A549 treated with dexamethasone at 1 μM for 4 hours (cell line): Measurements from ENCODE around the gene PDXDC1. TPM values are rescaled to one million over a fixed set of nuclear protein-coding genes. Genes with fewer than 3 reads are reported as not detected.

Experiments used
- total RNA-seq: library from RNA; stranded (reverse); fragments of 200-300 nt; extraction: Qiagen RNA extraction; gene quantifications from 5 replicates; pipeline ENCODE4 v1.2.3, GENCODE V29; 2022

The PDXDC1 gene
- 61.8 to 77.1 TPM (median 73.1 TPM) in 5 replicates for total RNA-seq

GRCh38 chr16:14974656-14975417 is at the start of gene PDXDC1:
TSS of gene PDXDC1 (plus strand) at chr16:14975026. CDS start at chr16:14975200, 174 bp downstream.

GRCh38 chr16:14937143-14937542 is 37.7 kb upstream of the PDXDC1 start, which contains the start of gene NPIPA1:
TSS of gene NPIPA1 (plus strand) at chr16:14937443. CDS start at chr16:14937443, 0 bp downstream.

GRCh38 chr16:15093955-15094827 is 119.4 kb downstream of the PDXDC1 start, which contains the start of gene RRN3:
TSS of gene RRN3 (minus strand) at chr16:15094272. CDS start at chr16:15094233, 39 bp downstream.

Other genes starting within 250 kb of the PDXDC1 start
- 1.2 to 2.7 TPM (median 1.8 TPM) in 5 replicates for gene NPIPA2, start 232.5 kb upstream of the PDXDC1 start, total RNA-seq
- gene NOMO1, start 141.3 kb upstream of the PDXDC1 start, total RNA-seq: 90.2 to 114 TPM (median 112 TPM) in 5 replicates
- 28.2 to 54.6 TPM (median 45.8 TPM) in 5 replicates for gene NPIPA1, start 37.6 kb upstream of the PDXDC1 start, total RNA-seq
- 44.9 to 53.9 TPM (median 52.1 TPM) in 5 replicates for gene NTAN1, start 81.0 kb downstream of the PDXDC1 start, total RNA-seq
- gene RRN3, start 119.2 kb downstream of the PDXDC1 start, total RNA-seq: 35.7 to 42.2 TPM (median 39.4 TPM) in 5 replicates